Liver (tissue), 3 donors: ENCODE data around the gene SUSD4.

Experiments used
- CTCF ChIP-seq: fragments of 150-350 bp; IDR thresholded peaks from 2 replicates; pipeline ENCODE4 v1.5.1; 2017; ENCODE audit warnings: improper control_type of control experiment, low read depth, low read length; ENCODE audit not compliant: missing input control
- MAX ChIP-seq: IDR thresholded peaks from 2 replicates; pipeline ENCODE4 v1.6.1; 2016; ENCODE audit warnings: antibody characterized with exemption
- RAD21 ChIP-seq, 2 donors: IDR thresholded peaks; 2 replicates each; pipeline ENCODE4 v1.6.1; 2016; ENCODE audit warnings: antibody characterized with exemption in 2 of 2, mild to moderate bottlenecking in 2 of 2
- REST ChIP-seq: IDR thresholded peaks from 2 replicates; pipeline ENCODE4 v1.6.1; 2016; ENCODE audit warnings: antibody characterized with exemption, mild to moderate bottlenecking
- TAF1 ChIP-seq: conservative IDR thresholded peaks from 2 replicates; pipeline ENCODE4 v1.6.1; 2016; ENCODE audit warnings: antibody characterized with exemption, mild to moderate bottlenecking
- YY1 ChIP-seq: IDR thresholded peaks from 2 replicates; pipeline ENCODE4 v1.6.1; 2016; ENCODE audit warnings: antibody characterized with exemption, mild to moderate bottlenecking
- ZBTB33 ChIP-seq: IDR thresholded peaks from 2 replicates; pipeline ENCODE4 v1.6.1; 2016; ENCODE audit warnings: antibody characterized with exemption
- donor health status: healthy.
- donor health status: healthy.

GRCh38 chr1:223350361-223350908 is 13.5 kb downstream of the SUSD4 start:
- TF ChIP-seq YY1 (no peak), CTCF (no peak), REST (no peak), ZBTB33 (no peak), TAF1 (no peak), MAX (no peak), RAD21 (IDR thresholded peaks at IDR 0.05) (no peak)
